ENCODE measurements around the gene ACBD6.

- TF ChIP-seq SCRT1 (tag by site-specific recombination; IDR thresholded peaks at IDR 0.05; ENCODE audit: borderline replicate concordance), result no peak
- TF ChIP-seq BCL6B (tag by site-specific recombination; IDR thresholded peaks at IDR 0.05), result no peak
- TF ChIP-seq CTCF (tag by site-specific recombination; IDR thresholded peaks at IDR 0.05), result no peak
- no peak for TF ChIP-seq ZNF239 (tag by site-specific recombination; IDR thresholded peaks at IDR 0.05)
- no peak for TF ChIP-seq ZSCAN5A (tag by site-specific recombination; IDR thresholded peaks at IDR 0.05)
- TF ChIP-seq PRDM4 (tag by site-specific recombination; IDR thresholded peaks at IDR 0.05), result no peak
- no peak for TF ChIP-seq ZNF280D (tag by site-specific recombination; IDR thresholded peaks at IDR 0.05)
- TF ChIP-seq ZNF223 (tag by site-specific recombination; IDR thresholded peaks at IDR 0.05), result no peak
- no peak for TF ChIP-seq ZNF155 (tag by site-specific recombination; IDR thresholded peaks at IDR 0.05)
- TF ChIP-seq ZNF18 (tag by site-specific recombination; IDR thresholded peaks at IDR 0.05), result no peak
- TF ChIP-seq ZNF426 (tag by site-specific recombination; IDR thresholded peaks at IDR 0.05), result no peak
- TF ChIP-seq ZNF362 (tag by site-specific recombination; IDR thresholded peaks at IDR 0.05), result no peak
These were observed 211.9 kb downstream of the ACBD6 start for GRCh38 chr1:180290265-180291001.

All from HEK293 (cell line).